ENCODE results near the gene FXYD7. TPM values are rescaled to one million over a fixed set of nuclear protein-coding genes. Genes with fewer than 3 reads are reported as not detected.

FXYD7 gene
- total and polyA plus RNA-seq, 2 of the 13 experiments (the other 11 are each of a cell fraction or from before 2014, with no cell fraction given): 0.55 TPM; not detected in 1

DNA sequence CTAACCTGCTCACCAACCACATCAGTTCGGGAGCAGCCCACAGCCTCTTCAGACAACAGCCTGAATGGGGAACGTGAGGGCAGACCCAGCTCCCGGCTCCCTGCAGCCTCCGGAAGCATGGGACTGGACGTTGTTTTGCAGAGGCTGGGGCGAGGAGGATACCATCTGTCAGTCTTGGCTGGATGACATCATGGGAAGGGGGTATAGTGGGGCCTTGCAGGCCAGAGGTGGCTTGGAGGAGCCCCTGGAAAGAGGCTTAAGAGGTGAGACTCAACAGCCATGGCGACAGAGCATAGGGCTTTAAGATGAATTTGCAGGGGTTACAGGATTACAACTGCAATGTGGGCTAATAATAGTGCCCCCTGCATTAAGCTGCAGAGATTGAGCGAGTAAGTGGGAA, 25.9 kb upstream of the FXYD7 start:
- H3K36me3 ChIP-seq (replicated peaks in 1 of 2; ENCODE audit: control insufficient read depth in 1 of 2, insufficient read depth in 2 of 2, low read length in 2 of 2): no peaks in the 10 kb centered on the region
- H4K20me1 ChIP-seq (ENCODE audit: insufficient read depth, low read length): no peaks in the 10 kb centered on the region
- H3K9me3 ChIP-seq (ENCODE audit: low read length): no peaks in the 10 kb centered on the region
- peaks cover 99% of the 10 kb centered on the region for H3K4me1 ChIP-seq (ENCODE audit: insufficient read depth, low read length)
- H3K27me3 ChIP-seq (ENCODE audit: control insufficient read depth in 1 of 2, insufficient read depth in 2 of 2, low read length in 2 of 2): 0 out of 5 replicates have a peak, but pooled peaks cover 0 to 6% of the 10 kb centered on the region in 2 experiments
- no TSS peak for BruUV-seq (replicated peaks)
- no peak for FAIRE-seq
- no peak overlapping the region for H3K27ac ChIP-seq (ENCODE audit: extremely low read length, insufficient read depth, low read length)
- ChIA-PET CTCF (ENCODE audit: low intra/inter-chr PET ratio, low total read pairs) (no interaction called here), POLR2A (no interaction called here)
- TF ChIP-seq KDM5B (CRISPR knock-in tag; IDR thresholded peaks at IDR 0.05; ENCODE audit: borderline replicate concordance) (peak; percentile 42; the same call in 1 of the 2 replicates), HMGA1 (CRISPR knock-in tag; conservative IDR thresholded peaks at IDR 0.05) (no peak), ZNF333 (CRISPR knock-in tag; IDR thresholded peaks at IDR 0.05; ENCODE audit: borderline replicate concordance) (0 out of 2 replicates have a peak, but pooled peaks have one; percentile 38), ETV5 (CRISPR knock-in tag; IDR thresholded peaks at IDR 0.05; ENCODE audit: borderline replicate concordance) (peak; percentile 34; the same call in 1 of the 2 replicates), ZNF589 (CRISPR knock-in tag; conservative IDR thresholded peaks at IDR 0.05) (no peak), ZNF687 (CRISPR knock-in tag; IDR thresholded peaks at IDR 0.05) (peak; percentile 56)
- H3K79me2 ChIP-seq (ENCODE audit: insufficient read depth, low read length): no peaks in the 10 kb centered on the region
- in situ Hi-C loops (cut with HindIII; ENCODE audit: extremely low pct_ligation_motif_present, low pct_unique_long_range_greater_than_20kb): no loop called here
- no peak overlapping the region for H2AFZ ChIP-seq (ENCODE audit: low read length)
- intact Hi-C loops (cut with micrococcal nuclease; ENCODE audit: unreplicated experiment): no loop called here
- no peak overlapping the region; the same call in 1 of the 2 replicates for H3K4me2 ChIP-seq (ENCODE audit: low read depth, low read length)
- peak overlapping the region in 1 of 3 experiments; percentile 3; a peak in 1 of 6 replicates for H3K4me3 ChIP-seq (replicated peaks in 1 of 3; ENCODE audit: insufficient read depth in 1 of 3, low read depth in 2 of 3, low read length in 3 of 3)
- no peak overlapping the region; the same call in 1 of the 2 replicates for H3K9ac ChIP-seq (ENCODE audit: insufficient read depth, low read depth, low read length)
- peak; percentile 11; the same call in 1 of the 3 replicates for ATAC-seq
- WGBS (ENCODE audit: low lambda C conversion rate): 59% methylated on average over 7 of the region's 8 CpGs
- no peak for DNase-seq (ENCODE audit: low spot score)

Data from HepG2 (cell line).